Erythroblast (primary cell): Measurements from ENCODE around the gene PRKACG.
A peak's percentile ranks its signal among the peaks of the same experiment; 100 is the strongest.

Source experiments
- DNase-seq, 2 experiments: peaks; one replicate each; lab custom pipeline; 2025; lab: John Stamatoyannopoulos, UW
- GATA1 ChIP-seq: IDR thresholded peaks from 2 replicates; pipeline ENCODE4 v1.6.1; 2011; ENCODE audit warnings: low read depth, mild to moderate bottlenecking, control low read depth, low read length, moderate library complexity
- POLR2A ChIP-seq: IDR thresholded peaks from 2 replicates; pipeline ENCODE4 v1.6.1; 2011; ENCODE audit warnings: mild to moderate bottlenecking, low read length

PRKACG gene

DNA sequence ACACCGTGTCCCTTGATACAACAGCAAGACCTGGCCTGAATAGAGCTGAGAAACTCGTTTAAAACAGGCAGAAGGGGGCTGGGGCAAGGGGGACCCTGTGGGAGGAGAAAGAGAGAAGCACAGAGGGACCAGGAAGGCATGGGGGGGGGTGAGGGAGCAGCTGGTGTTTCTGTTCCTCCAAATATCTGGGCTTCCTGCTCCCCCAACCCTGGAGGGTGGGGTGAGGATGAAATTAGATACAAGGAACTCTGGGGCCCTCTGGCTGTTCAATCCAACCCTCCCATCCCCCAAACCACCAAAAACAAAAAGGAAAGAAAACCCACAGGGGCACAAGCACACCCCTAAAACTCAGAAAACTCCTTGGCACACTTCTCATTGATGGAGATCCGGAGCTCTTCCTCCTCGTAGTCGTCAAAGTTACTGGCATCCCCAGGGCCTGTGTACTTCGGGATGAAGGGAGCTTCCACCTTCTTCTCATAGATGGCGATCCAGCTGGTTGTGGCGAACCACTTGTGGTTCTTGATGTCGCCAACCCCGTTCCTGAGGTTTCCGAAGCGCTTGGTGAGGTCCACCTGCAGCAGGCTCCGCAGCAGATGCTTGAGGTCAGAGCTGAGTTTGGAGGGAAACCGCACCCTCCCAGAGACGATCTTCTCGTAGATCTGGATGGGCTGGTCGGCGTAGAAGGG, 1.1 kb downstream of the PRKACG start:
- TF ChIP-seq GATA1 (no peak), POLR2A (no peak)
- peak in 1 of 2 experiments; percentile 28 for DNase-seq

- no peak for DNase-seq
- TF ChIP-seq POLR2A (no peak), GATA1 (no peak)
Observed at GRCh38 chr9:69009708-69010107, 4.2 kb downstream of the PRKACG start.

DNA sequence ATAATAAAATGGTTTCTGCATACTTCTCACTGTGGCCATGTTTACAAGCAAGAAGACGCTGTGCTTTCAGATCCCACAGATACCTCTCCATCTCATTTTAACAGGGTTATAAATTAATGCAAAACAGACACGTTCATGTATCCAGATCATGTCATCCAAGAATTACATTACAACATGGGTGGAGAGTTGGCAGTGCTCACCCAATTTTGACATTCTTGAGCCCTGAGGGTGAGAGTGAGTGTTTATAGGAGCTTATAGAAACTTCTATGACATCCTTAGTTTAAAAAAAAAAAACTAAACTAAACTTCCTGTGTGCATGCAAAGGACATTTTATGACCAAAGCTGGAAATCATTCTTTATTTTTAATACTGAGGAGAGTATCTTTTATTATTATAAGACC, 9.1 kb downstream of the PRKACG start:
- no peak for DNase-seq
- TF ChIP-seq POLR2A (no peak), GATA1 (no peak)

DNA sequence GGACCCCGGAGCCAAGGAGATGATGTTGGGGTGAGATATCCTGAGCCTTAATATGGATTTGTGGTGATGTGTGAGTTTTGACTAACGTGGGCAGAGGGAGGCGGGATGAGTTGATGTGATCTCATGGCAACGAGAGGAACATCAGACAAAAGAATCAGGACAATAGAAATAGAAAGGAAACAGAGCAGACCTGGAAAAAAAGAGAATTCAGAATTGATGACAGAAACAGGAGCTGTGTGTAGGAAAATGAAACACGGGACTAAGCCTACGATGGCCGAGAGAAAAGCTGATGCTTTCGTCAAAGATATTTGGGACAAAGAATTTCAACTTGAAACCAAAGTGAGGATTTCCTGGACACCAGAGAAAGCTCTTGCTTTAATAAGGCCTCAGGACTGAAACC, 10.9 kb downstream of the PRKACG start:
- DNase-seq = no peak
- TF ChIP-seq POLR2A (no peak), GATA1 (no peak)

DNA sequence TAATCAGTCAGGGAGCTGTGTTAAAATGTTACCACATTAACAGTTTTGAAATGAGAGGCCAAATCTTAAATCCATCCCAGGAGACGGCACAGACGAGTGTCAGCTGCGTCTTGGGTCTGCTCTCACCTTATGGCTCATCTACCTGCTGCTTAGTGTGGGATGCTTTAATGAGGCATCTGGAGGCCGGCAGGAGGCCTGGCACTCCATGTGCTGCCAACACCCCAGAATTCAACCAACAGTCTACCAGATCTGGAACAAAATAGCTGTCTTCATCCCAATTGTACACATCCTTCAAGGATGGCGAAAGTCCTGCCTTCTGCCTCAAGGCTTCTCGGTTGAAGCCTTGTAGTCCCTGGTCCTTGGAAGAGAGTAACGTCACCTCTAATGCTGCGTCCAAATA, 12.0 kb downstream of the PRKACG start:
- DNase-seq = no peak

DNA sequence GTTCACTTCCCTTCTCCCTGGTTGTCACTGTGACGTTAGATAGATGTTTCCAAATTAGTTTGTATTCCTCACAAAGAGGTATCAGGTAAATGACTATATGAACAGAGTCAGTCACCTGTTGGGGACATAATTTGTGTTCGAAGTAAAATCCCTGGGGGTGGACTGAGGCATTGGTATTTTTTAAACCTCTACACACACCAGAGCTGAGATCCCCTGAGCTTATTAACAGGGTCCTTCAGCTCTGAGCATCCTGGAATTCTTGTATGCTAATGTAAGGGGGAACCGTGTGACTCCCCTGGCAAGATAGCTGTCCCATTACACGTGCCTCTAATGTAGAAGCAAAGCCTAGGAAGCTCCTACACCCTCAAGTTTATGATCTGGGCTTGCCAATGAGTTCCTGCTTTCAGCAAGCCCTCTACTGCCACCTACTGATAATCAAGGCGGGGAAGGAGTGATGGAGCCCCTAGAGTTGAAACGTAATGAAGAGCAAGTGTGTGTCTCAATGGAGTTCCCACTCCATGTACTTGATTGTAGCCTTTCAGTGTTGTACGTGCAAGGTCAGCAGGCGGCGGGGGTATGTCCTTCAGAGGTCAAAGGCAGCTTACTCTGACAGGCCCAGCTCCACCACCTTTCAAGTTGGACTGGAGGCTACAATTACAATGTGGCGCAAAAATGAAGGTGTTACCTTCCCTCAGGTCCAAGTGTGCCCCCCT, 14.4 kb downstream of the PRKACG start:
- no peak for TF ChIP-seq POLR2A
- TF ChIP-seq GATA1 = no peak
- peak; percentile 86 for DNase-seq

More for the DNA sequence above, 12.0 kb downstream of the PRKACG start:
- TF ChIP-seq GATA1 (no peak), POLR2A (no peak)

- TF ChIP-seq POLR2A (no peak), GATA1 (no peak)
Observed at GRCh38 chr9:68998812-68999211, 15.1 kb downstream of the PRKACG start.

GRCh38 chr9:68998385-68998784, 15.5 kb downstream of the PRKACG start:
- no peak for TF ChIP-seq POLR2A
- DNase-seq = no peak

More at GRCh38 chr9:68998812-68999211, 15.1 kb downstream of the PRKACG start:
- peak in 1 of 2 experiments; percentile 17 for DNase-seq

- TF ChIP-seq GATA1 = no peak
- DNase-seq = no peak
Observed at GRCh38 chr9:68997666-68998065, 16.2 kb downstream of the PRKACG start.

DNA sequence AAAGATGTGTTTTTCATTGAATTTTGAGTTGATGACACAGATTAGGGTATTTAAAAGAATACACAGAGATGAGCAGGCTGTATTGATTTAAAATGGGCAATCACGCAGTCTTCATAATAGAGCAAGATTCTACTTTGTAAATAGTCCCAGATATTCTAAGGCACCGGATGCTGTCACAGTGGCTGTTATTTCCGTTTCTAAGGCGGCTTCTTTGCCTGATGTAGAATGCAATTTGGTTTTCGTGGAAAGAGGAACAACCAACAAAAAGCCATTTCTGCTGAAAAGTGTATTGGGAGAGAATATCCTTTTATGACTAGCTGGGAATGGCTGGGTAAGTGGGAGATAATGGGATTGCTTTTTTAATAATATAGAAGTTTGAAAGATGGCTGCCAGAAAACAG, 17.5 kb downstream of the PRKACG start:
- no peak for TF ChIP-seq POLR2A
- TF ChIP-seq GATA1 = no peak
- DNase-seq = no peak

GRCh38 chr9:68995776-68996175, 18.1 kb downstream of the PRKACG start:
- no peak for DNase-seq
- no peak for TF ChIP-seq POLR2A
- no peak for TF ChIP-seq GATA1

- TF ChIP-seq POLR2A (no peak), GATA1 (no peak)
- no peak for DNase-seq
Observed at GRCh38 chr9:68991457-68991856, 22.5 kb downstream of the PRKACG start.

DNA sequence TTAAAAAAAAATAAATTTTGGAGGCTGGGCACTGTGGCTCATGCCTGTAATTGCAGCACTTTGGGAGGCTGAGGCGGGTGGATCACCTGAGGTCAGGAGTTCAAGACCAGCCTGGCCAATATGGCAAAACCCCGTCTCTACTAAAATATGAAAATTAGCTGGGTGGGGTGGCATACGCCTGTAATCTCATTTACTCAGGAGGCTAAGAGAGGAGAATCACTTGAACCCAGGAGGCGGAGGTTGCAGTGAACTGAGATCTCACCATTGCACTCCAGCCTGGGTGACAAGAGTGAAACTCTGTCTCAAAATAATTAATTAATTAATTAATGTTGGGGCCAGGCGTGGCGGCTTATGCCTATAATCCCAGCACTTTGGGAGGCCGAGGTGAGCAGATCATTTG, 27.0 kb downstream of the PRKACG start:
- peak; percentile 27 to 70 for DNase-seq

DNA sequence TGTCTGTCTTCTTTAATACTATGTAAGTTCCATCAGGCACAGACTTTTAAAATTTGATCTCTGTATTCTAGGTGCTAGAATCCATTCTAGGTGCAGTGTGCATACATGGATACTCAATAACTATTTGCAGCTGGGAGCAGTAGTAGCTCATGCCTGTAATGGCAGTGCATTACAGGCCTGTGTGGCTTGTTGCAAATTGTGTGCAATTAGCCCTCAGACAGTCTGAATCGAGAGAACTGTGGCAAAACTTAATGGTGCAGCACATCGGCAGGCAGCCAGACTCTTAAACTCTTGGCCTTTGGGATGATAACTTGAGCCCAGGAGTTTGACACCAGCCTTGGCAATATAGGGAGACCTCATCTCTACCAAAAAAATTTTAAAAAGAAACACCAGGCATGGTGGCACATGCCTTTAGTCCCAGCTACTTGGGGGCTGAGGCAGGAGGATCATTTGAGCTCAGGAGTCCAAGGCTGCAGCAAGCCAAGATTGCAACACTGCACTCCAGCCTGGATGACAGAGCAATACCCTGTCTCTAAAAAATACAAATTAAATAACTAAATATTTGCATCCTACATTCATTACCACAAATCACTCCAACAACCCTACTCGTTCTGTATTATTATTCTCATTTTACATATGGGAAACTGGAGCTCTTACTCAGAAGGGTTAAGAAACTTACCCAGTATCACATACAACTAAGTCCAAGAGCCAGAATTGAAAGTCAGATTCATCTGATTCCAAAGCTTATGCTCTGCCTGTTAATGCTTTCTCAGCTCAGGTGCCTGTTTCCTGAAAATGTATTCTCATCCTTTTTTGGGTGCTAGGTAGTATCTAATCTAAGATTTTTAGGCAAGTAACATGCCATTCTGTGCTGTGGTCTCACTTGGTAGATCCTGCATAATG, 30.1 kb downstream of the PRKACG start:
- TF ChIP-seq GATA1 (no peak), POLR2A (peak; percentile 9)

More for the DNA sequence above, 30.1 kb downstream of the PRKACG start:
- peak; percentile 48 to 55 for DNase-seq
